Liver (tissue), 3 donors: ENCODE results near the gene DGCR8.

Experiments
- EGR1 ChIP-seq, 2 donors: IDR thresholded peaks; 2 replicates each; pipeline ENCODE4 v1.6.1; 2016 to 2018; ENCODE audit warnings: antibody characterized with exemption in 2 of 2, low read depth in 2 of 2
- RXRA ChIP-seq, 2 donors: IDR thresholded peaks; 2 replicates each; pipeline ENCODE4 v1.6.1; 2017 to 2018; ENCODE audit warnings: antibody characterized with exemption in 2 of 2, mild to moderate bottlenecking in 1 of 2
- TAF1 ChIP-seq: conservative IDR thresholded peaks from 2 replicates; pipeline ENCODE4 v1.6.1; 2016; ENCODE audit warnings: antibody characterized with exemption, mild to moderate bottlenecking
- YY1 ChIP-seq: IDR thresholded peaks from 2 replicates; pipeline ENCODE4 v1.6.1; 2016; ENCODE audit warnings: antibody characterized with exemption, mild to moderate bottlenecking
- TF ChIP-seq, protein P1 (sequence below): fragments of 150-350 bp; IDR thresholded peaks from 2 replicates; pipeline ENCODE4 v1.5.1; 2017; ENCODE audit warnings: improper control_type of control experiment, low read depth, low read length; ENCODE audit not compliant: missing input control
- TF ChIP-seq, protein P2 (sequence below): IDR thresholded peaks from 2 replicates; pipeline ENCODE4 v1.6.1; 2016; ENCODE audit warnings: antibody characterized with exemption, mild to moderate bottlenecking
- TF ChIP-seq, protein P3 (sequence below): IDR thresholded peaks from 2 replicates; pipeline ENCODE4 v1.6.1; 2016; ENCODE audit warnings: antibody characterized with exemption
- donor health status: healthy.
- donor health status: healthy.

GRCh38 chr22:20127318-20127868 is 47.4 kb downstream of the DGCR8 start:
- TF ChIP-seq, protein P1, sequence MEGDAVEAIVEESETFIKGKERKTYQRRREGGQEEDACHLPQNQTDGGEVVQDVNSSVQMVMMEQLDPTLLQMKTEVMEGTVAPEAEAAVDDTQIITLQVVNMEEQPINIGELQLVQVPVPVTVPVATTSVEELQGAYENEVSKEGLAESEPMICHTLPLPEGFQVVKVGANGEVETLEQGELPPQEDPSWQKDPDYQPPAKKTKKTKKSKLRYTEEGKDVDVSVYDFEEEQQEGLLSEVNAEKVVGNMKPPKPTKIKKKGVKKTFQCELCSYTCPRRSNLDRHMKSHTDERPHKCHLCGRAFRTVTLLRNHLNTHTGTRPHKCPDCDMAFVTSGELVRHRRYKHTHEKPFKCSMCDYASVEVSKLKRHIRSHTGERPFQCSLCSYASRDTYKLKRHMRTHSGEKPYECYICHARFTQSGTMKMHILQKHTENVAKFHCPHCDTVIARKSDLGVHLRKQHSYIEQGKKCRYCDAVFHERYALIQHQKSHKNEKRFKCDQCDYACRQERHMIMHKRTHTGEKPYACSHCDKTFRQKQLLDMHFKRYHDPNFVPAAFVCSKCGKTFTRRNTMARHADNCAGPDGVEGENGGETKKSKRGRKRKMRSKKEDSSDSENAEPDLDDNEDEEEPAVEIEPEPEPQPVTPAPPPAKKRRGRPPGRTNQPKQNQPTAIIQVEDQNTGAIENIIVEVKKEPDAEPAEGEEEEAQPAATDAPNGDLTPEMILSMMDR = no peak
- TF ChIP-seq, protein P2, sequence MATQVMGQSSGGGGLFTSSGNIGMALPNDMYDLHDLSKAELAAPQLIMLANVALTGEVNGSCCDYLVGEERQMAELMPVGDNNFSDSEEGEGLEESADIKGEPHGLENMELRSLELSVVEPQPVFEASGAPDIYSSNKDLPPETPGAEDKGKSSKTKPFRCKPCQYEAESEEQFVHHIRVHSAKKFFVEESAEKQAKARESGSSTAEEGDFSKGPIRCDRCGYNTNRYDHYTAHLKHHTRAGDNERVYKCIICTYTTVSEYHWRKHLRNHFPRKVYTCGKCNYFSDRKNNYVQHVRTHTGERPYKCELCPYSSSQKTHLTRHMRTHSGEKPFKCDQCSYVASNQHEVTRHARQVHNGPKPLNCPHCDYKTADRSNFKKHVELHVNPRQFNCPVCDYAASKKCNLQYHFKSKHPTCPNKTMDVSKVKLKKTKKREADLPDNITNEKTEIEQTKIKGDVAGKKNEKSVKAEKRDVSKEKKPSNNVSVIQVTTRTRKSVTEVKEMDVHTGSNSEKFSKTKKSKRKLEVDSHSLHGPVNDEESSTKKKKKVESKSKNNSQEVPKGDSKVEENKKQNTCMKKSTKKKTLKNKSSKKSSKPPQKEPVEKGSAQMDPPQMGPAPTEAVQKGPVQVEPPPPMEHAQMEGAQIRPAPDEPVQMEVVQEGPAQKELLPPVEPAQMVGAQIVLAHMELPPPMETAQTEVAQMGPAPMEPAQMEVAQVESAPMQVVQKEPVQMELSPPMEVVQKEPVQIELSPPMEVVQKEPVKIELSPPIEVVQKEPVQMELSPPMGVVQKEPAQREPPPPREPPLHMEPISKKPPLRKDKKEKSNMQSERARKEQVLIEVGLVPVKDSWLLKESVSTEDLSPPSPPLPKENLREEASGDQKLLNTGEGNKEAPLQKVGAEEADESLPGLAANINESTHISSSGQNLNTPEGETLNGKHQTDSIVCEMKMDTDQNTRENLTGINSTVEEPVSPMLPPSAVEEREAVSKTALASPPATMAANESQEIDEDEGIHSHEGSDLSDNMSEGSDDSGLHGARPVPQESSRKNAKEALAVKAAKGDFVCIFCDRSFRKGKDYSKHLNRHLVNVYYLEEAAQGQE = no peak
- TF ChIP-seq RXRA (IDR thresholded peaks at IDR 0.05) (no peak), EGR1 (IDR thresholded peaks at IDR 0.05; ENCODE audit: low read depth in 2 of 2) (no peak), TAF1 (no peak), YY1 (no peak)
- TF ChIP-seq, protein P3, sequence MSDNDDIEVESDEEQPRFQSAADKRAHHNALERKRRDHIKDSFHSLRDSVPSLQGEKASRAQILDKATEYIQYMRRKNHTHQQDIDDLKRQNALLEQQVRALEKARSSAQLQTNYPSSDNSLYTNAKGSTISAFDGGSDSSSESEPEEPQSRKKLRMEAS = no peak
